ENCODE data around the gene HEYL.
"Not testable (repeated sequence)": the region's sequence is repeated elsewhere in the genome, so short reads cannot be mapped to it uniquely, and the experiment has no call there.

HEYL gene

GRCh38 chr1:39635871-39636210 lies 3.6 kb downstream of the HEYL start:
- DNase-seq, result no peak

- no peak for DNase-seq
Observed at GRCh38 chr1:39635205-39635870, 4.1 kb downstream of the HEYL start.

GRCh38 chr1:39633422-39633821 lies 6.0 kb downstream of the HEYL start:
- DNase-seq, result no peak

- no peak for DNase-seq
Observed at GRCh38 chr1:39632682-39633417, 6.6 kb downstream of the HEYL start.

GRCh38 chr1:39632323-39632681 lies 7.1 kb downstream of the HEYL start:
- no peak for DNase-seq

- DNase-seq, result no peak
Observed at GRCh38 chr1:39631361-39632322, 7.8 kb downstream of the HEYL start.

- no peak for DNase-seq
Observed at GRCh38 chr1:39628807-39629350, 10.6 kb downstream of the HEYL start.

GRCh38 chr1:39626646-39627045 lies 12.8 kb downstream of the HEYL start:
- no peak for DNase-seq

- no peak for DNase-seq
Observed at GRCh38 chr1:39625462-39626273, 13.8 kb downstream of the HEYL start.

- DNase-seq, result no peak
Observed at GRCh38 chr1:39625009-39625408, 14.4 kb downstream of the HEYL start.

- no peak for DNase-seq
Observed at GRCh38 chr1:39623053-39623452, 16.4 kb downstream of the HEYL start.

GRCh38 chr1:39622427-39622826 lies 17.0 kb downstream of the HEYL start:
- no peak for DNase-seq

GRCh38 chr1:39620659-39621165 lies 18.7 kb downstream of the HEYL start:
- DNase-seq, result no peak

- DNase-seq, result no peak
Observed at GRCh38 chr1:39617488-39618049, 21.9 kb downstream of the HEYL start.

- no peak for DNase-seq
Observed at GRCh38 chr1:39615086-39615673, 24.3 kb downstream of the HEYL start.

- no peak for DNase-seq
Observed at GRCh38 chr1:39614488-39614887, 25.0 kb downstream of the HEYL start.

- DNase-seq, result no peak
Observed at GRCh38 chr1:39613250-39613649, 26.2 kb downstream of the HEYL start.

GRCh38 chr1:39609618-39610331 lies 29.7 kb downstream of the HEYL start:
- no peak for DNase-seq

- no peak for DNase-seq
Observed at GRCh38 chr1:39608921-39609320, 30.5 kb downstream of the HEYL start.

GRCh38 chr1:39603677-39604076 lies 35.8 kb downstream of the HEYL start:
- not testable (repeated sequence) for DNase-seq
